ENCODE data around the gene CFAP44. TPM values are rescaled to one million over a fixed set of nuclear protein-coding genes. Genes with fewer than 3 reads are reported as not detected.

CFAP44 gene
- total RNA-seq, 1 donor from 2014 or later, result 13.4 TPM

DNA sequence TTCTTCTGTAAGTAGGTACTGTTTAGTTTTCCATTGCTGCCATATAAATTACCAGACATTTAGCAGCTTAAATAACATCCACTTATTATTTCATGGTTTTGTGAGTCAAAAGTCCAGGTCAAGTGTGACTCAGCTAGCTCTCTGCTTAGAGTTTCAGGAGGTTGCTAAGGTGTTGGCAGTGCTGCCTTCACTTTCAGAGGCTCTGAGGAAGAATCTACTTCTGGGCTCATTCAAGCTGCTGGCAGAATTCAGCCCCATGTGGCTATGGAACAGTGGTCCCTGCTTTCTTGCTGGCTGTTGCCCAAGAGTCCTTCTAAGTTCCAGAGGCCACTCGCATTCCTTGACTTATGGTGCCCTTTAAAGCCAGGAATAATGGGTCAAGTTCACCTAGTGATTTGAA is 4.5 kb downstream of the CFAP44 start:
- TF ChIP-seq, protein P1, sequence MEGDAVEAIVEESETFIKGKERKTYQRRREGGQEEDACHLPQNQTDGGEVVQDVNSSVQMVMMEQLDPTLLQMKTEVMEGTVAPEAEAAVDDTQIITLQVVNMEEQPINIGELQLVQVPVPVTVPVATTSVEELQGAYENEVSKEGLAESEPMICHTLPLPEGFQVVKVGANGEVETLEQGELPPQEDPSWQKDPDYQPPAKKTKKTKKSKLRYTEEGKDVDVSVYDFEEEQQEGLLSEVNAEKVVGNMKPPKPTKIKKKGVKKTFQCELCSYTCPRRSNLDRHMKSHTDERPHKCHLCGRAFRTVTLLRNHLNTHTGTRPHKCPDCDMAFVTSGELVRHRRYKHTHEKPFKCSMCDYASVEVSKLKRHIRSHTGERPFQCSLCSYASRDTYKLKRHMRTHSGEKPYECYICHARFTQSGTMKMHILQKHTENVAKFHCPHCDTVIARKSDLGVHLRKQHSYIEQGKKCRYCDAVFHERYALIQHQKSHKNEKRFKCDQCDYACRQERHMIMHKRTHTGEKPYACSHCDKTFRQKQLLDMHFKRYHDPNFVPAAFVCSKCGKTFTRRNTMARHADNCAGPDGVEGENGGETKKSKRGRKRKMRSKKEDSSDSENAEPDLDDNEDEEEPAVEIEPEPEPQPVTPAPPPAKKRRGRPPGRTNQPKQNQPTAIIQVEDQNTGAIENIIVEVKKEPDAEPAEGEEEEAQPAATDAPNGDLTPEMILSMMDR (IDR thresholded peaks at IDR 0.05; ENCODE audit: unreplicated experiment), result no peak
- no peak overlapping the region for H3K4me3 Mint-ChIP-seq
- no peaks in the 10 kb centered on the region for H3K9me3 Mint-ChIP-seq
- no peaks in the 10 kb centered on the region for H3K36me3 Mint-ChIP-seq
- H3K27me3 Mint-ChIP-seq (ENCODE audit: low read depth), result no peaks in the 10 kb centered on the region
- H3K27ac Mint-ChIP-seq, result no peak overlapping the region
- no peak for DNase-seq (ENCODE audit: low spot score in 2 of 2, unreplicated experiment in 2 of 2)
- H3K4me1 Mint-ChIP-seq, result peaks cover under 1% of the 10 kb centered on the region

DNA sequence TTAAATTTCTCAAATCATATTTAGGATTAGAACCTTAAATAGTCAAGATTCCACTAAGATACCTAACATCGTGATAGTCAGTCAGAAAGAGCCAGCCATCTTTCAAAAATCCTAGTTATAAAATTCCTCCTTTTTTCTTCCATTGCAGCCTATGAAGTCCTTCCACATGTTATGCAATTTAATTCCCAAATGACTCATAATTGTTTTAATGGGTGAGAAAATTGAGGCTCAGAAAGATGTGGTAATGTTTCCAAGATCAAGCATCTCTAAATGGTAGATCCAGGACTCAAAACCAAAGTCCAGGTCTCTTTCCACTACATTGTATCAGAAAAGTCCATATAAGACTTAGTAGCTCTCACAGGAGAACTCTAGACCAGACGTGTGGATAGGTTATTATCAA is 9.5 kb downstream of the CFAP44 start:
- DNase-seq (ENCODE audit: low spot score in 2 of 2, unreplicated experiment in 2 of 2), result no peak
- TF ChIP-seq, protein P1 (IDR thresholded peaks at IDR 0.05; ENCODE audit: unreplicated experiment), result no peak
- H3K36me3 Mint-ChIP-seq, result peaks cover 9% of the 10 kb centered on the region
- no peak overlapping the region for H3K4me3 Mint-ChIP-seq
- no peaks in the 10 kb centered on the region for H3K27me3 Mint-ChIP-seq (ENCODE audit: low read depth)
- H3K27ac Mint-ChIP-seq, result no peak overlapping the region
- no peaks in the 10 kb centered on the region for H3K4me1 Mint-ChIP-seq
- no peaks in the 10 kb centered on the region for H3K9me3 Mint-ChIP-seq

DNA sequence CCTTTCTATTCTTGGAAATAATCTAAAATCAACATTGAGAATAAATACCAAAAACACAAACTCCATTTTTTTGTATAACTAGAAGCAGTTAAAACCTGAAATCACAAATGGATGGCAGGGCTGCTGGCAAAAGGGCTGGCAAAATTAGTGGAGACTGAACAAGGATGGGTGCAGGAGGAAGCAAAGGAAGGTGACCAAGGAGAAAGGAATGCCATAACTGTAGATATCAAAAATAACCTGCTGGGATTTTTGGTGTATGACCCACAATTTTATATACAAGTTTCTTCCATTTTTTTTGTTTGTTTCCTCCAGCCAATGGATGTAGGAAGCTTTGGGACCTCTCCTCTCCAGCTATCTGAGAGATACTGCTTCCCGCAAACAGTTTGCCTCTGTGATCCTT is 12.7 kb downstream of the CFAP44 start:
- Mint-ChIP-seq H3K9me3 (peaks cover 4% of the 10 kb centered on the region), H3K4me1 (no peaks in the 10 kb centered on the region), H3K4me3 (no peak overlapping the region), H3K36me3 (peaks cover 27% of the 10 kb centered on the region), H3K27ac (no peak overlapping the region), H3K27me3 (ENCODE audit: low read depth) (no peaks in the 10 kb centered on the region)
- TF ChIP-seq, protein P1 (IDR thresholded peaks at IDR 0.05; ENCODE audit: unreplicated experiment), result no peak
- no peak for DNase-seq (ENCODE audit: low spot score in 2 of 2, unreplicated experiment in 2 of 2)

DNA sequence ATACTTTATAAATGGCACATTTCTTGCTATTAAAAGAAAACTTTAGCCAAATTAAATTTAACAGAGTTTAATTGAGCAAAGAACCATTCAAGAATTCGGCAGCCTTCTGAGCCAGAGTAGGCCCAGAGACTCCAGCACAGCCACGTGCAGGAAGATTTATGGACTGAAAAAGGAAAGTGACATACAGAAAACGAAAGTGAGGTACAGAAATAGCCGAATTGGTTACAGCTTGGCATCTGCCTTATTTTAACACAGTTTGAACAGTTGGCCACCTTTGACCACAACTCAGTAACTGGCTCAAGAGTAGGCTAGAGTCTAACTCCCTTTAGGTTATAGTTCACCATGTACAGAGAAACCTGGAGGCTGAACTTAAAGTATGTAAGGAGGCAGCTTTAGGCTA is 17.6 kb downstream of the CFAP44 start:
- no peaks in the 10 kb centered on the region for H3K4me1 Mint-ChIP-seq
- H3K27ac Mint-ChIP-seq, result no peak overlapping the region
- no peak overlapping the region for H3K4me3 Mint-ChIP-seq
- no peak for DNase-seq (ENCODE audit: low spot score in 2 of 2, unreplicated experiment in 2 of 2)
- peaks cover 29% of the 10 kb centered on the region for H3K36me3 Mint-ChIP-seq
- H3K27me3 Mint-ChIP-seq (ENCODE audit: low read depth), result no peaks in the 10 kb centered on the region
- peaks cover 7% of the 10 kb centered on the region for H3K9me3 Mint-ChIP-seq
- TF ChIP-seq, protein P1 (IDR thresholded peaks at IDR 0.05; ENCODE audit: unreplicated experiment), result no peak

DNA sequence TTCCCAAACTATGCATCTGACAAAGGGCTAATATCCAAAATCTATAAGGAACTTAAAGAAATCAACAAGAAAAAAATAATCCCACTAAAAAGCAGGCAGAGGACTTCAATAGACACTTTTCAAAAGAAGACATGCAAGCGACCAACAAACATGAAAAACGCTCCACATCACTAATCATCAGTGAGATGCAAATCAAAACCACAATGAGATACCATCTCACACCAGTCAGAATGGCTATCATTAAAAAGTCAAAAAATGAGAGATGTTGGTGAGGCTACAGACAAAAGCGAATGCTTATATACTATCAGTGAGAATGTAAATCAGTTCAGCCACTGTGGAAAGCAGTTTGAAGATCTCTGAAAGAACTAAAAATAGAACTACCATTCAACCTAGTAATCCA is 20.2 kb downstream of the CFAP44 start:
- no peak overlapping the region for H3K27ac Mint-ChIP-seq
- H3K27me3 Mint-ChIP-seq (ENCODE audit: low read depth), result no peaks in the 10 kb centered on the region
- no peak for DNase-seq (ENCODE audit: low spot score in 2 of 2, unreplicated experiment in 2 of 2)
- TF ChIP-seq, protein P1 (IDR thresholded peaks at IDR 0.05; ENCODE audit: unreplicated experiment), result no peak
- peaks cover 10% of the 10 kb centered on the region for H3K9me3 Mint-ChIP-seq
- H3K36me3 Mint-ChIP-seq, result peaks cover 24% of the 10 kb centered on the region
- H3K4me1 Mint-ChIP-seq, result no peaks in the 10 kb centered on the region
- H3K4me3 Mint-ChIP-seq, result no peak overlapping the region

DNA sequence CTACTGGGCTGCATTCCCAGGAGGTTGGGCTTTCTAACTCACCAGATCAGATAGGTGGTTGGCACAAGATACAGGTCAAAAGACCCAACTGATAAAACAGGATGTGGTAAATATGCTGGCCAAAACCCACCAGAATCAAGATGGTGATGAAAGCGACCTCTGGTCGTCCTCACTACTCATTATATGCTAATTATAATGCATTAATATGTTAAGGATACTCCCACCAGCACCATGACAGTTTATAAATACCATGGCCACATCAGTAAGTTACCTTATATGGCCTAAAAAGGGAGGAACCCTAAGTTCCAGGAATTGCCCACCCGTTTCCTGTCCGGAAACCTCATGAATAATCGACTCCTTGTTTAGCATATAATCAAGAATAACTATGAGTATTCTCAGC is 31.6 kb downstream of the CFAP44 start:
- no peak overlapping the region for H3K27ac Mint-ChIP-seq
- DNase-seq (ENCODE audit: low spot score in 2 of 2, unreplicated experiment in 2 of 2), result no peak

More for the DNA sequence above, 31.6 kb downstream of the CFAP44 start:
- TF ChIP-seq, protein P1 (IDR thresholded peaks at IDR 0.05; ENCODE audit: unreplicated experiment), result no peak
- H3K9me3 Mint-ChIP-seq, result peaks cover 36% of the 10 kb centered on the region
- H3K4me3 Mint-ChIP-seq, result no peak overlapping the region
- H3K27me3 Mint-ChIP-seq (ENCODE audit: low read depth), result no peaks in the 10 kb centered on the region
- peaks cover 23% of the 10 kb centered on the region for H3K36me3 Mint-ChIP-seq
- H3K4me1 Mint-ChIP-seq, result no peaks in the 10 kb centered on the region
